Putamen (tissue), 1 donor: ENCODE data around the gene FOXO1.

ENCODE experiments used
- DNase-seq: peaks from one replicate; pipeline ENCODE4 v3.0.0-alpha.2; 2016; ENCODE audit warnings: low spot score

Gene FOXO1

DNA sequence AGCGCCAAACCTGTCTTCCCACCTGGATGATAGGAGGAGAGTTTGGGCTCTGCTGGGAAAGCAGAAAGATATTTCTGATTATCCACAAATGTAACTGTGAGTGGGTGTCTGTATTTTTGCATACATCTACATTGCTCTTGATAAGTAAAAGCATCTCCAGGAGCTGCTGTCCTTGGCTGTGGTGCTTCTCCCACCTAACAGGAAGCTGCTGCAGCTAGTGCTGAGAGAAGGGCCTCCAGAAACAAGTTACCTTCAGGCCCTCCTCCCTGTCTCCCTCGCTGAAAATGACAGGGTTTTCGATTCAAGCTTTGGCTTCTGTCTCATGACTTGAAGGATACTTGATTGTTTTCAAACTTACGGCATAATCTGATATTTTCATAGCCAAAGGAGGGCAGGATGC, 90.1 kb downstream of the FOXO1 start:
- no peak for DNase-seq

DNA sequence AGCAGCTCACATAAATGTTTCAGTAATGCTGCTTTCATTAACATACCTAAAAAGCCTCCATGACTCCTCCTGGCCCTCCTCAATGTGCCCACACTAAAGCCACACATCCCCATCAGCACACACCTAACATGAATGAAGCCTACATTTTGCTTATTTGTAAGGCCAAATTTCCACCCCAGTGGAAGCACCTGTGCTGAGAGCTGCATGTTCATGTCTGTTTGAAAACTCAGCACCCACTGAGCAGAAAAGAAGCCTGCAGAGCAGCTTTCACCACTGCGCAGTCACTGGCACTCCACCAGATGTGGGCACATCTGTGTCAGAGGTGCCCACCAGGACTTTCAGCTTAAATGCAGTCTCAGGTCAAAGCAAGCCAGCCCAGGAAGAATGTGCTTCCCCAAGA, 93.5 kb downstream of the FOXO1 start:
- no peak for DNase-seq

DNA sequence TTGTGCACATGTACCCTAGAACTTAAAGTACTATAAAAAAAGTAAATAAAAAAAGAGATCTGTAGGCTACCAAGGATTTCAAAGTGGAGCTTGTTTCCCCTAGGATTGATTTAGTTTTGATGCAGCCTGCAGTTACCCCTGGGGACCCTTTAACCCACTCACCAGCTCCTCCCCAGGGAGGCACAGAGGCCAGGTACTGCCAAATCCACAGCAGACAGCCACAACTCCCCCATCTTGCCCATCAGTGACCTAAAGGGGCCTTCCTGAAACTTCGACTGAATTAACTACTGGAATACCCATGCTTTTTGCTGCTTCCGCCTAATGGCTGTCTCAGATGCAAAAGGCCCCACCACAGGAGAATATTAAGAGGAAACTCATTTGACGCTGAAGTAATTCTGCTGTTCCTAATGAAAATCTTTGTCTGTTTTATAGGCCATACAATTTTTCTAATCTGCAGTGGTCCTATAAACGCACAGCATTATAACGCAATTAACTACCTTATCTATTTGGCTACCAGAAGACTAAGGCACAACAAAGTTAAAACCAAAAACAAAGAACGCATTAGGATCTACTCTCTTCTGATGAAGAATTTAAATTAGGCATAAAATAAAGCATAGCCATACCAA, 95.0 kb downstream of the FOXO1 start:
- no peak for DNase-seq

DNA sequence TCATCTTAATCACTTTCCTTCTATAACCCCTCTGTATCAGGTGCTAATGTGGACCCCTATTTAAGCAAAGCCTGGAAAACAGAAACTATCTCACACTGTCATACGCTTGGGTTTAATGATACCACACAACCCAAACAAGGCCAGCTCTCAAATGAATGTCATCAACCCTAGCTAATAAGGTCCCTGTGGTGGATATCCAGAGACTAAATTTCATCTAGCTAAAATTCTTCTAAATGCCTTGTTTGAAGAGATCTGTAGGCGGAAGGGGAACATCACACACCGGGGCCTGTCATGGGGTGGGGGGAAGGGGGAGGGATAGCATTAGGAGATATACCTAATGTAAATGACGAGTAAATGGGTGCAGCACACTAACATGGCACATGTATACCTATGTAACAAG, 95.5 kb downstream of the FOXO1 start:
- DNase-seq, result no peak

DNA sequence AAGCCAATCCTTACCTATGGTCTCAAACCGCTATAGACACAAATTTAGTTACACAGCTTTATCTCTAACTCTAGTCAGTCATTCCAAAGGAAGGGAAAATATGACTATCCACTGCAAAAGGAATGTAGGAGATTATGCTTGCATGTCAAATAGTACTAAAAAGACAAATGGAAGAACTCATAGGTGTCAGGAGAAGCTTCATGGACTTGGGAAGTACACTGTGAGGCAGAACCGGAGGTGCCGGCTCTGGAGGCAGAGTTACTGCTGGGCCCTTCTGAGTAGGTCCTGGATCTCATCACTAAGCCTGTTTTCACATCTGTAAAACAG, 97.5 kb downstream of the FOXO1 start:
- no peak for DNase-seq

DNA sequence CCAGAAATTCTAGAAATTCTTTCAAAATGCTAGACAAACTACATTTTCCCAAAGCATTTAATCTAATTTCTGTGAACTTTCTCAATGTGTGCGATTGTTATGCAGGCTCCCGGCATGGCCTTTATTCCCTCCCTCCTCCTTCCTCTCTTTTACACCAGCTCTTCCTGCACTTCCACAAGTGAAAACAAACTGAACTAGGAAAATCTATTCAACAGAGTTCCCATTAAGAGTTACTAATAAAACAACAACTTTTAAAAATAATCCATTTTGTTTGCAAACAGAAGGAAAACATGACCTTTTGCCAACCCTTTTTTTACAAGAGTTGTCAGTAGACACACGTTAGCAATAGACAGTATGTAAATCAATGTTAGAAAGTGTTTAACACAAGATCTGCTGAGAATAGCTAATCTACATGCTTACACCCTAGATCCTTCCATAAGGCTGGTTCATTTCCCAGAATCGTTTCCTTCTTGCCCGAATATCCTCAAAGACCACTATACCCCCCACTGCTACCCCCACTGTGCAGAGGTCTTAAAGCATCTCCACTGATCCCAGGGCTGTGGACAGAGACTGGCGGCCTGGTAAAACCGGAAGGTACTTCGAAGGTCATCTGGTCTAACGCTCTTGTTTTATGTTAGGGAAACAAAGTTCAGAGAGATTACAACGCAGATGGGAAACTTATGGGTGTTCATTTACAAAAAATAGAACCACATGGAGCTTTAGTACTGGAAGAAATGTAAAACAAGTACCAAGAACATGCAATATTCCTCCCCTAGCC, 98.0 kb downstream of the FOXO1 start:
- DNase-seq, result no peak

DNA sequence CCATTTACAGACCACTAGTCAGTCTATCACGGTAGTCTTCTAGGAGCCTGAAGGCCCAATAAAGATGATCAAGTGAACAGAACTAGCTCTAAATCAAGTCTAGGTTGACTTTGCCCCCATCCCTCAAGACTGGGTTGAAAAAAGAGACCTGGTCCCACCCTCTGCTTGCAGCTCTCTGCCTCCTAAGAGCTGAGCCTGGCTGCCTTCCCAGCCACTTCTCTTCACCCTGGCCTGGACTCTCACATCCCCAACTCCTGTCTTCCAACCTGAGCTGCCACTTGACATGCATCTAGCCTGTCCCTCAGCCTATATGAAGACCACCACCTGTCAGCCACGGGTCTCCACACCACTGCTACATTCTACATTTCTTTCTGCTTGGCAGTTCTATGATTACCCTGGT, 99.6 kb downstream of the FOXO1 start:
- DNase-seq, result no peak

DNA sequence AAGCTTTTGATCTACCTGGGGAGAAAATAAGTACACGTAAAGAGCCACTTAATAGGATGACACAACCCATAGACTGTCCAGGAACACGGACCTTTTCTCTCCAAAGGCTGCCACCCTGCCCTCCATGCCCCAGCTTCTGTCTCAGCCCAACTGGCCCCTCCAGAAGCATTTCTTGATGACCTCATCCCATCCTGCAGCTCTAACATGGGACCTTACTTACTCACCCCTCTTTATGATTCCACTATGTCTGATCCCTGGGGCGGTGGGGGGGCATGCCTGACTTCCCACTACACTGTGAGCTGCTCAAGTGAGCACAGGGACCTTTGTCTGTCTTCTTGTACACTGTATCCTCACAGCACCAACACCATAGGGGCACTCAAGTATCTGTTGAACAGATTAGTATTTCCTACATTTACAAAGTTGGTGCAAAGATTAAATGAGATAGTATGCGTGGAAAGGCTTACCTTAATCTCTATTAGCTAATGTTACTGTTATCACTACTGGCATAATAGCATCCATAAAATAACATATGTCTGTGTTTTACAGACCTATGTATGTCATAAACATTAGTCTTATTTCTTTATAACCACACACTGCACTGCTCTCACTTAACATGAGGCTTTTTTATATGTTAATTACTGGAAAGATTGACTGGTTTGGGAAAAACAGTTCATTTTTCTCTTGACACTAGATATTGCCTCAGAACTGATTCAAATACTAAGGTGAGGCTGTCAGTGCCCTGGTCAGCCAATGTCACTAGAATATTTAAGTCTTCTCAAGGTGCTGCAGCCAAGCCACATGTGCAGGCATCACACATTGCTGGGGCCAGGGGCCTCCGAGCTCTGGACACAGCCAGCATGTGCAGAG, 100.9 kb downstream of the FOXO1 start:
- DNase-seq, result no peak

DNA sequence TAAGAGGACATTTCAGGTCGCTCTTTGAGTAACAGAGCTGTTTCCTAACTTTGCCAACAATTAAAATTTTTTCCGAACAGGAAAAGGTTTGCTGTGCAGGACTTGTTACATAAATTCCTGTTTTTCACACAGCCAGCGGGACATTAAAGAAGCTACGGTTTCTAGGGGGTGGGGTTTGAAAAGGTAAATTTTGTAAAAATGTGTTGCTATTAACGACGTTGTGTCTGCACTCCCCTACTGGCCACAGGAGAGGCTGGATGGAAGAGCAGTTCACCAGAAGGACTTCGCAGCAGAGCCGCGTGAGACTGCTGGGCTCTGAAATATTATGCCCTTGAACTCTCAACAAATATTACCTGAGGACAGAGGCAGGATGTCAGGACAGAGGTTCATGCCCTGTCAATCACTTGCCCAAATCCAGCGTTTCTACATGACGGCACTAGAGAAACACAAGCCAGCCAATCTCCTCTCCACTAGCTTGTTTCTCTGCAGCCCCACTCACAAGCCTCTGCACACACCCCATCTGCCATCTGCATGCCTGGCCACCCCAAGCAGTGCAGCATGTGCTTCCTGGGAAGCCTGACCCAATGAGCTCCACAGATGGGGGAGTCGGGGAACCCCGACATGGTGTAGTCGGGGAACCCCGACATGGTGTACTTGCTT, 102.0 kb downstream of the FOXO1 start:
- no peak for DNase-seq

DNA sequence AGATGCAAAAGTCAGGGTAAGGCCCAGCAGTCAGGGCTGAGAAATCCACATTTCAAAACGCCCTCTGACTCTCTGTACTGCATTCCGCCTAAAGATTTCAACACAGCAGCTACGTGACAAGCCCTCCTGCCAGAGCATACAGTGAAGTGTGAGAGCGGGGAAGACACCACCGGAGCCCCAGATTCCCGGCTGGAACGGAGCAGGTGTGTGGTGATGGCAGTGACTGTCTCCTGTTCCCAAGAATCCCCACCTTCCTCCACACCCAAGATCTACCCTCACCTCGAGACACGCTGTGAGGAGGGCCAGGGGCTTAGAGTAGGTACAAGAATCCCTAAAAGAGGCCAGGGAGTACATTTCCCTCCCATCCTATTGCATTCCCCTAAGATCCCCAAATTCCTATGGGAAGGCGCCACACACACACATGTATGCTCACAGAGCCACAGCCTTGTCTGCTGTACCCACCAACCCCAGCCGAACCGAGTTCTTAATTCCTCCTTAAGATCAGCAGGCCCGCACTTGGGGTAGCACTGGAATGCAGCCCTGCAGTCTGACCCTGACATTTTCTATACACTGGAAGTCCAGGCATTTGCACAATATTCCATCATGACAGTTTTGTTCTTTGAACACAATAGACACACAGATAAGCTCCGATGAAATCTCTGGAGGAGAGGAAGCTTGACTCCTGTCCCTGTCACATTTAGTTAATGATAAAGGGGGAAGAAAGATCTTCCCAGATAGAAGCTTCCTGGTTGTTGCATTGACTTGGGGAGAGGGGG, 102.9 kb downstream of the FOXO1 start:
- no peak for DNase-seq

DNA sequence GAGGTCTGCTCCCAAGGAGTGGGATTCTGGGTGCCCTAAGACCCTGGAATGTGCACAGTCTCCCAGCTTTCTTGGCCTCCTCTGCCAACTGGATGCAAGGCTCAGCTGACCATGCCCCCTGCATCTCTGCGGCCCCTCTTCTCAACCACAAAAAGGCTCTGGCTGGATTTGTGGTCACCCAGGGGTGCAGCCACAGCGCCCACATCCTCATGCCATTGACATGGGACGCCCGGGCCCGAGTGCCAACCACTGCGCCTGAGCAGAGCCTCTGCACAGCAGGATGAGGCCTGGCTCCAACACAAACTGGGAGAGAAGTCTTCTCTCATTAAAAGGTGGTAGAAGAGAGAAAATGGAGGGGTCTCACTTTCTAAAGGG, 103.5 kb downstream of the FOXO1 start:
- no peak for DNase-seq

DNA sequence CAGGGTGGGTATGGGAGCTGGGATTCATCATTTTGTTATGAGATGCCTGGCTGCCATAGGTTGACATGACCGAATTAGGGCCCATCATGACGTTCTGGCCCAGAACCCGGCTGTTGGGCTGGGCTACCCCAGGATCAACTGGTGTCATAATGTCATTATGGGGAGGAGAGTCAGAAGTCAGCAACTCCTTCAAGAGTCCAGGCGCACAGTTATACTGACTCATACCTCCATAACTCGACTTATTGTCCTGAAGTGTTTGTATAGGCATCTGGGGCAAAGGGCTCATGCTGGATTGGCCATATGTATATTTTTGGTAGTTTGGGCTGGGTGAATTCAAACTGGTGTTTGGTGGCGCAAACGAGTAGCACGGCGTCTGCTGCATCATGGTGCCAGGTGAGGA, 106.5 kb downstream of the FOXO1 start:
- no peak for DNase-seq

DNA sequence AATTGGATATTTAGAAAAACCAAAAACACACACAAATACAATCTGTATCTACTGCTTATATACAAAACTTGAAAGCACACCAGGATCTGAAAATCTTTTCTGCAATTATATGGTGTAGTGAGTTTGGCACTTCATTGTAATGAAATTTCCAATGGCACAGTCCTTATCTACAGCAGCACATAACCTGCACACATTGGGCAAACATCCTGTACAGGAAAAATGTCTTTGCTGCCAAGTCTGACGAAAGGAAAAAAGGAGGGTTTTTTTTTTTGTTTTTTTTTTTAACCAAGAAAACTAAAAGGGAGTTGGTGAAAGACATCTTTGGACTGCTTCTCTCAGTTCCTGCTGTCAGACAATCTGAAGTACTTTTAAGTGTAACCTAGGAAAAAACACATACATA, 107.8 kb downstream of the FOXO1 start:
- no peak for DNase-seq

DNA sequence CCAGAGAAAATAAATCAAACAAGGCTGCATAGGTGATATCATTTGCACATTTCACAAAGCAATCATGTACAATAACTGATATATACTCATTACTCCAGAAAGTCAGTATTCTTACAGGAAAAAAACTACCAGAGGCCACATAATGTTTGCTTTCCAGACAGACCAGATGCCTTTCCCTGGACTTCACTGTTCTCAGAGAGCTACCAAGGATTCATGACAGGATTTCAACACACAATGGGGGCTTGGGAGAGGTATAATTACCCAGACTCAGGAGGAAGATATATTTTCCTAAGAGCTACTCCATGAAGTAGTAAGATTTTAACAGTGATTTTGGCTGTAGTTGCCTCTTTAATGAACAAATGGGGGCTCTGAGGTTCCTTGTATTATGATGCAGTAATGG, 110.0 kb downstream of the FOXO1 start:
- DNase-seq, result no peak

DNA sequence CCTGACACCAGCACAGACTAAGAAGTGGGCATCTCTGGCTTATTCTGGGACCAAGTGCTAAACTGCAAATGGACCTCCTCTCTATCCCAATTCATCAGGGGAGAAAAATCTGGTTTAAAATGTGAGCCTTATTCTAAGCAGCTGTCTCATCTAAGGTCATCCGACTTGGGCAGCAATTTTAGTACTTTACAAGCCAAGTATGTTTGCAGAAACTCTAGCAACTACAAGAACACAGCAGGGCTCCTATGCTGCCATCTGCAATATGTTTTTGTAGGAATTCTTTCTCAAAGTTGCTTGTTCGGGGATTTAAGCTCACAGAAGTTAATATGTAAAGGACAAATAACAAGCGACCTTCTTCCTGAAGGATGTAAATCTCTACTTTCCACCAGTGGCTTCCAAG, 113.1 kb downstream of the FOXO1 start:
- DNase-seq, result no peak

DNA sequence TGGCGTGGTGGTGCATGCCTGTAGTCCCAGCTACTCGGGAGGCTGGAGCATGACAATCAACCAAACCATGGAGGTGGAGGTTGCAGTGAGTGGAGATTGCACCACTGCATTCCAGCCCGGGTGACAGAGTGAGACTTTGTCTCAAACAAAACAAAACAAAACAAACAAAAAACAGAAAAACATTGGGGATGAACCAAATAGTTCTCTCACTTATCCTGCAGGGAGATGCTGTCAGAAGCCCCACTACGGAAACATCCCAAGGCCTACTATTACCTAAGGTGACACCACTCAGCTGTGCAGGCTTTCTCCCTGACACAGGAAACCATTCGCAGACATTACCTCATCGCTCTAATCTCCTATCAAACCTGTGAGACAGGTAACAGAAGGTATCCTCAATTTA, 113.5 kb downstream of the FOXO1 start:
- no peak for DNase-seq

DNA sequence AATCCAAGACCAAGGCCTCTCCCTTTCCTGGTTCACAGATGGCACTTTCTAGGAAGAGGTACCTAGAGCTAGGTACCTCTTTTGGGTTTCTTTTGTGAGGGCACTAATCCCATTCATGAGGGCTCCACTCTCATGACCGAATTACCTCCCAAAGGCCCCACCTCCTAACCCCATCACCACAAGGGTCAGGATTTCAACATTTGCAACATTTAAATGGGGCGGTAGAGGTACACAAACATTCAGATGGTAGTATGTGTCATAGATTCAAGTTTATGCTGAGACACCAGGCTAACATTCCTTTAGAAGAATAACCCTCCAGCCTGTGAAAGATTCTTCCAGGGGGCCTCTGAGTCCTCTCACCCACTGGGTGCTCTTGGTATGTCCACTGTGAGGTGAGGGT, 116.3 kb downstream of the FOXO1 start:
- DNase-seq, result no peak

DNA sequence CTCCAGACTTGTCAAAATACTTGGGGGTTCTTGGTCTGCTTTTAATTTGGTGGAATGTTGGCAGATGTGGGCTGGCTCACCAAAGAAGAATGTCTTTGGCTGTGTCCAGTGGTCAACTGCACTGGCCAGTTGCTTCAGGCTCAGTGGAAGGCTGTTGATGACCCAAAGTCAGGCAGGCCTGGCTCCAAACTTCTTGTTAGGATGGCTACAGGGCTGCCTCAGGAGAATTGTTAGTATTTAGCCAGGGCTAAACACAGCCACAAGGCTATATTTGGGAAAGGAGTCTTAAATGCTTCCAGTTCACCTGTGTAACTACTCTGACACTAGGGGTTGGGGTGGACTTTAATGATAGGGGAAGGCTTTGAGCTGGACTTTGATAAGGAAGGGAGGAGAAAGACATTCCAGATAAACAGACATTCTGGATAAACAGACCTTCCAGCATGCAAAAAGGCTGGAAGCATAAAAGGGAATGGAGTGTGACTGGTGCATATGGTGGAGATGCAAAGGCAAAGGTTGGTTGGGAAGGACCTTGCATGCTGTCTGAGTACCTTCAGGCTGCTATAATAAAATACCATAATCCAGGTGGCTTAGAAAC, 116.8 kb downstream of the FOXO1 start:
- DNase-seq, result no peak

DNA sequence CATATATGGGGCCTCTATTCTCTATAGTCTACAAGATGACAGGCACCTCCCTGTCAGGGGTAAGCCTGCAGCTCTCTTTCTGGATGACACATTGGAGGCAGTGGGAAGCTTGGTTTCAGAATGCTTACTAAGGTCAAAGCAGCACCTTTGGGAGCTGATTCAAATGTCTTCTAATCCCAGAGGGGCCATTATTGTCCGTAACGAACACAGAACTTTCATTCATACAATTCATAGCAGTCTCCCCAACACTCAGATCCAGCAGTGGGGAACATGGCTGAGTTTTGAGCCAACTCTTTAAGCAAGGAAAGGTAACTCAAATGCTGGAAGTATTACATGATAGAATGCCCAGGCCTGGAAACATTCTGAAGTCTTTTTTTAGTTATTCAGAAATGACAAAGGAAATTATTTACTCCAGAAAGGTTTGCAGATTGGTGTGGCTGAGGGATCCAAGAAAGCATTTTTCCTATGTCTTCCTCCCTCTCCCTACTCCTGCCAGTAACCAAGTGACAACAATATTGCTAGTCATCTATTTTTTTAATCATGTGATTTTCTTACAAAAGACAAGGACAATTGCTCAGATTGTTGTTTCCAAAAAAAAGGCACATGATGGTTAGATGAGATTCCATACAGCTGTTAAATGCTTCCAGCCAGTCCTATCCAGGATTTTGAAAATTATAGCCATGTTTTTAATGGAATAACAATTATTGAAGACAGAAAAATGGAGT, 118.7 kb downstream of the FOXO1 start:
- DNase-seq, result no peak

DNA sequence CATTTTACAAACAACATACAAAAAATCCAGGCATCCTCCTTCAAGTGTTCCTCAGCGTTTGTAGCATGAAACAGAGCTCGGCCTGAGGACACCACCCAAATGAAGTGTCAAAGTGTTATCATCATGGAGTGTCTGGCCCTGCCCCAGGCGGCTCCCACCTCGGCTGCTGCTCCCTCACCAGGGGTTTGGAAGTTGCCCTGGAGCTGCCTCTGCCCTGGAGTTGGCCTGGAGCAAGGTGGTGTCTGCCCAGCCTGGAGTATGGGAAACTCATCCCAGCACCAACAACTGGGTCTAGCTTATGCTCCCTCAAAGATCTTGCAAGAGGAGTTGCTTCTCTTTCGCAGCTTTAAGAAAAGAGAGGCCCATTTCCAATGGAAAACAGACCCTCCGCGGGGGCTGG, 120.4 kb downstream of the FOXO1 start:
- DNase-seq, result no peak
